HFF-Myc (cell line): ENCODE measurements around the gene MAPK9.

Experiments used
- DNase-seq: peaks from one replicate; pipeline ENCODE4 v3.0.0-alpha.2; 2011; ENCODE audit warnings: low read depth; ENCODE audit errors: extremely low read depth
- H3K4me3 ChIP-seq: replicated peaks from 2 replicates; pipeline ENCODE4 v1.5.1; 2011; ENCODE audit warnings: low read depth, mild to moderate bottlenecking, control low read depth, low read length
- CTCF ChIP-seq: IDR thresholded peaks from 2 replicates; pipeline ENCODE4 v1.5.1; 2012; ENCODE audit warnings: mild to moderate bottlenecking, low read depth, low read length, control low read depth; ENCODE audit errors: missing control alignments

MAPK9 gene

GRCh38 chr5:180326989-180327565, 35.2 kb upstream of the MAPK9 start:
- TF ChIP-seq CTCF, result no peak
- no peak overlapping the region for H3K4me3 ChIP-seq
- DNase-seq, result no peak

- no peak for DNase-seq
- TF ChIP-seq CTCF, result no peak
- no peak overlapping the region for H3K4me3 ChIP-seq
These were observed 32.7 kb upstream of the MAPK9 start for GRCh38 chr5:180324601-180324950.

- DNase-seq, result no peak
- no peak for TF ChIP-seq CTCF
- H3K4me3 ChIP-seq, result no peak overlapping the region
These were observed 32.2 kb upstream of the MAPK9 start for GRCh38 chr5:180323941-180324600.

GRCh38 chr5:180323160-180323559, 31.3 kb upstream of the MAPK9 start:
- DNase-seq, result no peak
- no peak overlapping the region for H3K4me3 ChIP-seq
- TF ChIP-seq CTCF, result no peak

GRCh38 chr5:180318456-180319089, 26.7 kb upstream of the MAPK9 start:
- H3K4me3 ChIP-seq, result no peak overlapping the region
- no peak for DNase-seq
- TF ChIP-seq CTCF, result no peak

GRCh38 chr5:180316586-180316985, 24.7 kb upstream of the MAPK9 start:
- H3K4me3 ChIP-seq, result no peak overlapping the region
- TF ChIP-seq CTCF, result no peak
- DNase-seq, result no peak

- TF ChIP-seq CTCF, result peak; percentile 99
- DNase-seq, result no peak
These were observed 23.9 kb upstream of the MAPK9 start for GRCh38 chr5:180315762-180316212.

More at GRCh38 chr5:180315762-180316212, 23.9 kb upstream of the MAPK9 start:
- H3K4me3 ChIP-seq, result no peak overlapping the region
